HepG2 (cell line): ENCODE measurements around the gene GATAD2B. TPM values are rescaled to one million over a fixed set of nuclear protein-coding genes. Genes with fewer than 3 reads are reported as not detected.

Source experiments
- BCL6 ChIP-seq: IDR thresholded peaks from 2 replicates; pipeline ENCODE4 v1.6.1; 2016; ENCODE audit warnings: missing genetic modification reagents, missing compliant biosample characterization
- FIP1L1 ChIP-seq: fragments of 200-400 bp; formaldehyde crosslinking; IDR thresholded peaks from 2 replicates; pipeline ENCODE4 v1.6.1; 2018; ENCODE audit warnings: low read depth, mild to moderate bottlenecking, low read length, moderate library complexity, borderline replicate concordance; ENCODE audit not compliant: insufficient read depth
- JARID2 ChIP-seq: sonication (generic); formaldehyde crosslinking; IDR thresholded peaks from 2 replicates; pipeline ENCODE4 v1.8.1; 2023; ENCODE audit warnings: missing genetic modification reagents, inconsistent platforms; ENCODE audit not compliant: insufficient replicate concordance
- MAZ ChIP-seq, 2 experiments: sonication (generic) in 1 of 2; formaldehyde crosslinking in 1 of 2; IDR thresholded peaks; 2 replicates each; pipeline versions ENCODE4 v1.5.0 to v1.6.1; 2012 to 2020; ENCODE audit warnings: low read depth in 2 of 2, mild to moderate bottlenecking in 2 of 2, borderline replicate concordance in 1 of 2, improper control_type of control experiment in 1 of 2, low read length in 1 of 2, missing genetic modification reagents in 1 of 2, moderate library complexity in 1 of 2
- NFIC ChIP-seq: IDR thresholded peaks from 2 replicates; pipeline ENCODE4 v1.6.1; 2012; ENCODE audit warnings: mild to moderate bottlenecking, low read length, inconsistent platforms
- POGZ ChIP-seq: sonication (generic); formaldehyde crosslinking; IDR thresholded peaks from 2 replicates; pipeline ENCODE4 v1.4.0; 2020; ENCODE audit warnings: mild to moderate bottlenecking, missing genetic modification reagents
- ZC3H4 ChIP-seq: sonication (generic); formaldehyde crosslinking; IDR thresholded peaks from 2 replicates; pipeline ENCODE4 v1.4.0; 2020; ENCODE audit warnings: missing genetic modification reagents, borderline replicate concordance
- ZNF557 ChIP-seq: sonication (generic); formaldehyde crosslinking; IDR thresholded peaks from 2 replicates; pipeline ENCODE4 v1.4.0; 2020; ENCODE audit warnings: missing genetic modification reagents
- ZNF616 ChIP-seq: sonication (generic); formaldehyde crosslinking; IDR thresholded peaks from 2 replicates; pipeline ENCODE4 v1.5.0; 2020; ENCODE audit warnings: low read depth, mild to moderate bottlenecking, missing genetic modification reagents
- ZNF776 ChIP-seq: sonication (generic); formaldehyde crosslinking; IDR thresholded peaks from 2 replicates; pipeline ENCODE4 v1.4.0; 2020; ENCODE audit warnings: mild to moderate bottlenecking, missing genetic modification reagents
- ZSCAN12 ChIP-seq: sonication (generic); formaldehyde crosslinking; IDR thresholded peaks from 2 replicates; pipeline ENCODE4 v1.9.0; 2021; ENCODE audit warnings: mild to moderate bottlenecking, missing genetic modification reagents
- polyA plus RNA-seq, 8 experiments: library from polyadenylated mRNA; depleted of rRNA in 3 of 8; stranded (reverse) in 7 of 8; unstranded in 1 of 8; fragments of >200 nt; fragmentation: Illumina TruSeq in 4 of 8; extraction: Trizol in 4 of 8; gene quantifications; 2 replicates each; pipeline versions ENCODE4 v1.2.1 to v1.2.3, GENCODE V29; 2011 to 2016; ENCODE audit warnings: low read depth in 4 of 8, missing spikeins in 1 of 8, mixed read lengths in 1 of 8; ENCODE audit not compliant: insufficient read depth in 1 of 8
- total RNA-seq, 5 experiments: library from RNA; depleted of rRNA; stranded (reverse); fragments of >200 nt; fragmentation: Illumina TruSeq; extraction: Trizol; gene quantifications; 2 replicates each; pipeline ENCODE4 v1.2.3, GENCODE V29; 2016; ENCODE audit warnings: low read depth in 1 of 5
- TF ChIP-seq, protein P1 (sequence below): sonication (generic); formaldehyde crosslinking; IDR thresholded peaks from 2 replicates; pipeline ENCODE4 v1.9.0; 2021; ENCODE audit warnings: mild to moderate bottlenecking, missing genetic modification reagents
- TF ChIP-seq, protein P2 (sequence below): IDR thresholded peaks from 2 replicates; pipeline ENCODE4 v1.6.1; 2016; ENCODE audit warnings: missing compliant biosample characterization, missing genetic modification reagents, borderline replicate concordance
- TF ChIP-seq, protein P3 (sequence below), 2 experiments: sonication (generic) in 1 of 2; formaldehyde crosslinking in 1 of 2; IDR thresholded peaks; 2 replicates each; pipeline versions ENCODE4 v1.4.0 to v1.6.1; 2018 to 2020; ENCODE audit warnings: missing genetic modification reagents in 2 of 2, borderline replicate concordance in 1 of 2, low read depth in 1 of 2, mild to moderate bottlenecking in 1 of 2, missing biosample characterization in 1 of 2
- TF ChIP-seq, protein P4 (sequence below): sonication (generic); formaldehyde crosslinking; IDR thresholded peaks from 2 replicates; pipeline ENCODE4 v1.4.0; 2020; ENCODE audit warnings: missing genetic modification reagents, borderline replicate concordance

The GATAD2B gene
- total and polyA plus RNA-seq, 2 of the 13 experiments (the other 11 are each of a cell fraction or from before 2014, with no cell fraction given) = 3.2 to 5.2 TPM

DNA sequence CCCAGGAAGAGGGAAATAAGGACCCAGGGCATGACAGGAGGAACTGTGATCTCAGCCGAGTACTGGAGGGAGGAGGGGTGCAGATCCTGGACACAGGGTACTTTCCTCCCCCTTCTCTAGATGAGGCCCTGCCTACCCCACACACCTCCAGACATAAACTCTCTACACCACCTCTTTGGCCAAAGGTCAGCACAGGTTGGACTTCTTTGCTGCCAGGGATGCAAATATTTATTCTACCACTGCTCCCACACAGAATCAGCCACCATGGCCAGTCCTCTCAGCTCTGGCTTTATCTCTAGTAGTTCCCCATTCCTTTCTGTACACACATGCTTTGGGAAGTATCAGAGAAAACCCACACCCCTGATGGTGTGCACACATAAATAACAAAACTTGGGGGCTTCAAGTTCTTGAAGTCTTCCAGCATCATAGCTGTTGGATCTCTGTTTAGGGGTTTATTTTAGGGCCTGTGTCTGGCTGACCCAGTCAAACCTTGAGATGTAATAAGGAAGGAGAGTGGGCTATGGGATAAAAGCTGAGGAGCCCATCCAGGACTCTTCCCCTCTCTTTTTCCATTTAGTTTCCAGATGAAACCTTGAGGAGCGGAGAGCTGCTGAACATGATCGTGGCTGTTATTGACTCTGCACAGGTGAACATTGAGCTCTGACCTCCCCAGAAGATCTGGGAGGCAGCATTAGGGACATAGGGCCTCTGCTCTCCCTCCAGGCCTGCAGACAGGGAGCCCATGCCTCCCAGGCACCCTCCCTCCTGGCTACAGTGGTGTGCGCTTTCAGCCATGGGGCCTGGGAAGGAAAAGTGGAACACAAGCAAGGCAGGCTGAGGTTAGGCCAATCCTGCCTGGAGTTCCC, 154.2 kb downstream of the GATAD2B start (continued):
- TF ChIP-seq, protein P1, sequence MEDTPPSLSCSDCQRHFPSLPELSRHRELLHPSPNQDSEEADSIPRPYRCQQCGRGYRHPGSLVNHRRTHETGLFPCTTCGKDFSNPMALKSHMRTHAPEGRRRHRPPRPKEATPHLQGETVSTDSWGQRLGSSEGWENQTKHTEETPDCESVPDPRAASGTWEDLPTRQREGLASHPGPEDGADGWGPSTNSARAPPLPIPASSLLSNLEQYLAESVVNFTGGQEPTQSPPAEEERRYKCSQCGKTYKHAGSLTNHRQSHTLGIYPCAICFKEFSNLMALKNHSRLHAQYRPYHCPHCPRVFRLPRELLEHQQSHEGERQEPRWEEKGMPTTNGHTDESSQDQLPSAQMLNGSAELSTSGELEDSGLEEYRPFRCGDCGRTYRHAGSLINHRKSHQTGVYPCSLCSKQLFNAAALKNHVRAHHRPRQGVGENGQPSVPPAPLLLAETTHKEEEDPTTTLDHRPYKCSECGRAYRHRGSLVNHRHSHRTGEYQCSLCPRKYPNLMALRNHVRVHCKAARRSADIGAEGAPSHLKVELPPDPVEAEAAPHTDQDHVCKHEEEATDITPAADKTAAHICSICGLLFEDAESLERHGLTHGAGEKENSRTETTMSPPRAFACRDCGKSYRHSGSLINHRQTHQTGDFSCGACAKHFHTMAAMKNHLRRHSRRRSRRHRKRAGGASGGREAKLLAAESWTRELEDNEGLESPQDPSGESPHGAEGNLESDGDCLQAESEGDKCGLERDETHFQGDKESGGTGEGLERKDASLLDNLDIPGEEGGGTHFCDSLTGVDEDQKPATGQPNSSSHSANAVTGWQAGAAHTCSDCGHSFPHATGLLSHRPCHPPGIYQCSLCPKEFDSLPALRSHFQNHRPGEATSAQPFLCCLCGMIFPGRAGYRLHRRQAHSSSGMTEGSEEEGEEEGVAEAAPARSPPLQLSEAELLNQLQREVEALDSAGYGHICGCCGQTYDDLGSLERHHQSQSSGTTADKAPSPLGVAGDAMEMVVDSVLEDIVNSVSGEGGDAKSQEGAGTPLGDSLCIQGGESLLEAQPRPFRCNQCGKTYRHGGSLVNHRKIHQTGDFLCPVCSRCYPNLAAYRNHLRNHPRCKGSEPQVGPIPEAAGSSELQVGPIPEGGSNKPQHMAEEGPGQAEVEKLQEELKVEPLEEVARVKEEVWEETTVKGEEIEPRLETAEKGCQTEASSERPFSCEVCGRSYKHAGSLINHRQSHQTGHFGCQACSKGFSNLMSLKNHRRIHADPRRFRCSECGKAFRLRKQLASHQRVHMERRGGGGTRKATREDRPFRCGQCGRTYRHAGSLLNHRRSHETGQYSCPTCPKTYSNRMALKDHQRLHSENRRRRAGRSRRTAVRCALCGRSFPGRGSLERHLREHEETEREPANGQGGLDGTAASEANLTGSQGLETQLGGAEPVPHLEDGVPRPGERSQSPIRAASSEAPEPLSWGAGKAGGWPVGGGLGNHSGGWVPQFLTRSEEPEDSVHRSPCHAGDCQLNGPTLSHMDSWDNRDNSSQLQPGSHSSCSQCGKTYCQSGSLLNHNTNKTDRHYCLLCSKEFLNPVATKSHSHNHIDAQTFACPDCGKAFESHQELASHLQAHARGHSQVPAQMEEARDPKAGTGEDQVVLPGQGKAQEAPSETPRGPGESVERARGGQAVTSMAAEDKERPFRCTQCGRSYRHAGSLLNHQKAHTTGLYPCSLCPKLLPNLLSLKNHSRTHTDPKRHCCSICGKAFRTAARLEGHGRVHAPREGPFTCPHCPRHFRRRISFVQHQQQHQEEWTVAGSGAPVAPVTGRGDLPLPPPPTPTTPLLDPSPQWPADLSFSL = no peak
- no peak for TF ChIP-seq ZNF616 (CRISPR knock-in tag)
- TF ChIP-seq ZNF557 = no peak
- no peak for TF ChIP-seq ZSCAN12 (CRISPR knock-in tag)
- TF ChIP-seq, protein P2, sequence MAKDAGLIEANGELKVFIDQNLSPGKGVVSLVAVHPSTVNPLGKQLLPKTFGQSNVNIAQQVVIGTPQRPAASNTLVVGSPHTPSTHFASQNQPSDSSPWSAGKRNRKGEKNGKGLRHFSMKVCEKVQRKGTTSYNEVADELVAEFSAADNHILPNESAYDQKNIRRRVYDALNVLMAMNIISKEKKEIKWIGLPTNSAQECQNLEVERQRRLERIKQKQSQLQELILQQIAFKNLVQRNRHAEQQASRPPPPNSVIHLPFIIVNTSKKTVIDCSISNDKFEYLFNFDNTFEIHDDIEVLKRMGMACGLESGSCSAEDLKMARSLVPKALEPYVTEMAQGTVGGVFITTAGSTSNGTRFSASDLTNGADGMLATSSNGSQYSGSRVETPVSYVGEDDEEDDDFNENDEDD (CRISPR knock-in tag) = no peak; the same call in 1 of the 2 replicates
- TF ChIP-seq, protein P3, sequence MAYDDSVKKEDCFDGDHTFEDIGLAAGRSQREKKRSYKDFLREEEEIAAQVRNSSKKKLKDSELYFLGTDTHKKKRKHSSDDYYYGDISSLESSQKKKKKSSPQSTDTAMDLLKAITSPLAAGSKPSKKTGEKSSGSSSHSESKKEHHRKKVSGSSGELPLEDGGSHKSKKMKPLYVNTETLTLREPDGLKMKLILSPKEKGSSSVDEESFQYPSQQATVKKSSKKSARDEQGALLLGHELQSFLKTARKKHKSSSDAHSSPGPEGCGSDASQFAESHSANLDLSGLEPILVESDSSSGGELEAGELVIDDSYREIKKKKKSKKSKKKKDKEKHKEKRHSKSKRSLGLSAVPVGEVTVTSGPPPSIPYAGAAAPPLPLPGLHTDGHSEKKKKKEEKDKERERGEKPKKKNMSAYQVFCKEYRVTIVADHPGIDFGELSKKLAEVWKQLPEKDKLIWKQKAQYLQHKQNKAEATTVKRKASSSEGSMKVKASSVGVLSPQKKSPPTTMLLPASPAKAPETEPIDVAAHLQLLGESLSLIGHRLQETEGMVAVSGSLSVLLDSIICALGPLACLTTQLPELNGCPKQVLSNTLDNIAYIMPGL (CRISPR knock-in tag; IDR thresholded peaks at IDR 0.05; ENCODE audit: borderline replicate concordance in 1 of 2, low read depth in 1 of 2) = peak in 1 of 2 experiments; percentile 35; a peak in 1 of 4 replicates
- no peak for TF ChIP-seq MAZ (IDR thresholded peaks at IDR 0.05; ENCODE audit: borderline replicate concordance, low read depth, low read length)
- TF ChIP-seq MAZ (CRISPR knock-in tag; IDR thresholded peaks at IDR 0.05; ENCODE audit: low read depth) = no peak
- no peak for TF ChIP-seq POGZ (CRISPR knock-in tag)
- no peak for TF ChIP-seq FIP1L1
- 0 out of 2 replicates have a peak, but pooled peaks have one; percentile 56 for TF ChIP-seq NFIC
- TF ChIP-seq BCL6 (CRISPR knock-in tag) = peak; percentile 57
- no peak for TF ChIP-seq JARID2 (CRISPR knock-in tag)
- no peak for TF ChIP-seq ZNF776 (CRISPR knock-in tag)
- TF ChIP-seq ZC3H4 = no peak
- TF ChIP-seq, protein P4, sequence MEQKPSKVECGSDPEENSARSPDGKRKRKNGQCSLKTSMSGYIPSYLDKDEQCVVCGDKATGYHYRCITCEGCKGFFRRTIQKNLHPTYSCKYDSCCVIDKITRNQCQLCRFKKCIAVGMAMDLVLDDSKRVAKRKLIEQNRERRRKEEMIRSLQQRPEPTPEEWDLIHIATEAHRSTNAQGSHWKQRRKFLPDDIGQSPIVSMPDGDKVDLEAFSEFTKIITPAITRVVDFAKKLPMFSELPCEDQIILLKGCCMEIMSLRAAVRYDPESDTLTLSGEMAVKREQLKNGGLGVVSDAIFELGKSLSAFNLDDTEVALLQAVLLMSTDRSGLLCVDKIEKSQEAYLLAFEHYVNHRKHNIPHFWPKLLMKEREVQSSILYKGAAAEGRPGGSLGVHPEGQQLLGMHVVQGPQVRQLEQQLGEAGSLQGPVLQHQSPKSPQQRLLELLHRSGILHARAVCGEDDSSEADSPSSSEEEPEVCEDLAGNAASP (CRISPR knock-in tag) = peak; percentile 70
